Activated CD4-positive, alpha-beta T cell treated with anti-CD3 and anti-CD28 coated beads, Interleukin-2, amount 10 ng/mL, durations not matched to agents 7 days and 5 days (primary cell): ENCODE results near the gene CTNNBL1. TPM values are rescaled to one million over a fixed set of nuclear protein-coding genes. Genes with fewer than 3 reads are reported as not detected.
"Not testable (repeated sequence)": the region's sequence is repeated elsewhere in the genome, so short reads cannot be mapped to it uniquely, and the experiment has no call there.

Experiments
- CTCF ChIA-PET: fragments of 350-600 bp; sonication (Branson Sonifier 250); formaldehyde crosslinking; loops from one replicate; lab custom pipeline; 2021; ENCODE audit warnings: antibody characterized with exemption; lab: Charles Lee
- POLR2A ChIA-PET: fragments of 350-600 bp; sonication (Branson Sonifier 250); formaldehyde crosslinking; loops from one replicate; lab custom pipeline; 2021; ENCODE audit warnings: antibody characterized with exemption; lab: Charles Lee
- DNase-seq: peaks from one replicate; pipeline ENCODE4 v3.0.0-alpha.2; 2020
- H3K27ac Mint-ChIP-seq: one replicate; pipeline ENCODE4 v1.8.0; 2021; ENCODE audit warnings: mild to moderate bottlenecking, moderate library complexity, mixed read lengths
- H3K27me3 Mint-ChIP-seq: one replicate; pipeline ENCODE4 v1.8.0; 2021; ENCODE audit warnings: mixed read lengths
- H3K36me3 Mint-ChIP-seq: one replicate; pipeline ENCODE4 v1.8.0; 2021; ENCODE audit warnings: low read depth, mixed read lengths
- H3K4me1 Mint-ChIP-seq: one replicate; pipeline ENCODE4 v1.8.0; 2021; ENCODE audit warnings: mixed read lengths
- H3K4me3 Mint-ChIP-seq: one replicate; pipeline ENCODE4 v1.8.0; 2021; ENCODE audit warnings: mild to moderate bottlenecking, moderate library complexity, mixed read lengths
- H3K9me3 Mint-ChIP-seq: one replicate; pipeline ENCODE4 v1.8.0; 2021; ENCODE audit warnings: mixed read lengths
- total RNA-seq, 2 experiments: library from RNA; stranded (reverse); gene quantifications; one replicate each; pipeline ENCODE4 v1.2.3, GENCODE V29; 2021

CTNNBL1 gene
- total RNA-seq, 2 experiments from 2014 or later: 75.1 to 81.8 TPM

DNA sequence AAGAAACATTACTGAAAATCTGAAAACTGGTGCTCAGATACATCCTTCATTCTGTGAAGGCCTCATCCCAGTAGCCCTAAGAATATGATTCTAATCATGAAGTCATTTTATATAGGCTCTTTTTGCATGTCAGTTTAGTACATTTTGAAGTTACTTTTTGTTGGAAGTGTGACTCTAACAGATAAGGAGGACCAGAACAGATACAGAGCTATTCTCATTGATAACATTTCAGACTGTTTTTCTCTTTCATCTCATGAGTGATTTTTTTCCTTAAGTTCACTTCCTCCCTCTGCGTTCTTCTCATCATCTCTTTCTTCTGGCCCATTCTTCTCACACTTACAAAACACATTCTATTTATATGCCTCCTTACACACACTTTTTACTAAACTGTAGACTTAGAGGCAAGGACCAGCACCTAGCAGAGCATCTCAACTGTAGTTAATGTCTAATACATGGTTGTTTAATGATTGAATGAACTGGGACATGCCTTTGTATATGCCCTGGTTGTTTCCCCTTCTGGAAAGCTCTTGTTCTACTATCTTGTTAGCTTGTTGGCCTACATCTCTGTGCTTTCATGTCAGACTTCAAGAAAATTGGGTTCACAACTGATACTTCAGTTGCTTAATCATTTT is 8.7 kb downstream of the CTNNBL1 start:
- Mint-ChIP-seq H3K36me3 (no peaks in the 10 kb centered on the region), H3K27ac (no peak overlapping the region), H3K27me3 (no peaks in the 10 kb centered on the region), H3K4me1 (peaks cover 2% of the 10 kb centered on the region), H3K9me3 (no peaks in the 10 kb centered on the region), H3K4me3 (no peak overlapping the region)
- ChIA-PET CTCF (no interaction called here), POLR2A (no interaction called here)
- DNase-seq: no peak

DNA sequence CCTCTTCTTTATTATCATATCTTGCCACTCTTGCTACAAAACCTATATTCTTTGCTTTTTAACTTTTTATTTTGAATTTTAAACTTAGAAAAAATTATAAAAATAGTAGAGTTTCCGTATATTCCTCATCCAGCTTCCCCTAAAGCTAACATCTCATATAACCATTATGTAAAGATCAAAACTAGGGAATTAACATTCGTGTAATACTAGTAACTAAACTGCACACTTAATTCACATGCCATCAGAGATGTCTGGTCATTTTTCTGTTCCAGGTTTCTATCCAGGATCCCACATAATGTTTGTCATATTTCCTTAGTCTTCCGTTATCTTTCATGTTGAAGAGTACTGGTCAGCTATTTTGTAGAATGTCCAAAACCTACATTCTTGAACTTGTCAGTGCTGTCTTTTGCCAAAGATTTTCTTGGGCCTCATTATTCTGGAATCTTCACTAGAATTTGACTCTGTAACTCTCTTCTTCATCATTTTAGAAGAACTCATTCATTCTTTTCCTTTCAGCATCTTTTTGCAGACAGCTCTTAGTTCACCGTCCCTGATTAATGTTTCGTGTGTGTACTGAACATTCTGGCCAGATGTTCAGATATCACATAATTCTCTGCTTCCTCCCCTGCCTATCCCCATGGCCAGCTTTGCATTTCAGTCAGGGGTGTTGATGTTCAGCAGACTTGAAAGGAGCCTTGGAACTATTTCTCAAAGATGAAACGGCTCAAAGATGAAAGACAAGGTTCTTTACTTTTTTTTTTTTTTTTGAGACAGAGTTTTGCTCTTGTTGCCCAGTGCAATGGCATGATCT is 9.4 kb downstream of the CTNNBL1 start:
- peaks cover 2% of the 10 kb centered on the region for H3K4me1 Mint-ChIP-seq
- ChIA-PET CTCF (interaction anchor here (0.6 kb wide), 2 partner anchors 13 to 319 kb away, joined by 3 to 5 read pairs; no protein-coding TSS in a partner anchor), POLR2A (no interaction called here)

DNA sequence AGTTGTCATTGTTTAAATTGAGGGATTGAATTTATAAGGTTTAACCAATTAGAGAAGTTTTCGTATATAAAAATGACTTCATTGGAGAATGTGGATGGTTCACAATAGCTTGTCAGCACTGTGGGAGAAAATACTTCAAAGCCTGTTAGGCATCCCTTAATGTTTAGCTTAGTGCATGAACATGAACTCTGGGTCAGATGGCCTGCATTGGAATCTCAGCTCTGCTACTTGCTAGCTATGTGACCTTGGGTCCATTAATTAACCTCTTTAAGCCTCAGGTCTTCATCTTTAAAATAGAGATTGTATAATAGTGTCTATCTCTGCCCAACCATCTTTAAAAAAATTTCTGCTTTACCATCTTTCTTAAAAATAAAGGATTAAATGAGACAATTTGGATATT is 11.1 kb downstream of the CTNNBL1 start:
- DNase-seq: no peak
- H3K27ac Mint-ChIP-seq: no peak overlapping the region
- CTCF ChIA-PET: interaction anchor here (0.6 kb wide), 1 partner anchor 256 kb away, joined by 3 read pairs; no protein-coding TSS in a partner anchor
- H3K4me3 Mint-ChIP-seq: no peak overlapping the region
- H3K36me3 Mint-ChIP-seq: peaks cover 2% of the 10 kb centered on the region
- H3K27me3 Mint-ChIP-seq: no peaks in the 10 kb centered on the region
- POLR2A ChIA-PET: no interaction called here
- H3K9me3 Mint-ChIP-seq: no peaks in the 10 kb centered on the region
- H3K4me1 Mint-ChIP-seq: no peaks in the 10 kb centered on the region

More for the DNA sequence above, 9.4 kb downstream of the CTNNBL1 start:
- H3K36me3 Mint-ChIP-seq: no peaks in the 10 kb centered on the region
- H3K27ac Mint-ChIP-seq: no peak overlapping the region
- no peaks in the 10 kb centered on the region for H3K9me3 Mint-ChIP-seq
- H3K4me3 Mint-ChIP-seq: no peak overlapping the region
- H3K27me3 Mint-ChIP-seq: no peaks in the 10 kb centered on the region
- DNase-seq: no peak

DNA sequence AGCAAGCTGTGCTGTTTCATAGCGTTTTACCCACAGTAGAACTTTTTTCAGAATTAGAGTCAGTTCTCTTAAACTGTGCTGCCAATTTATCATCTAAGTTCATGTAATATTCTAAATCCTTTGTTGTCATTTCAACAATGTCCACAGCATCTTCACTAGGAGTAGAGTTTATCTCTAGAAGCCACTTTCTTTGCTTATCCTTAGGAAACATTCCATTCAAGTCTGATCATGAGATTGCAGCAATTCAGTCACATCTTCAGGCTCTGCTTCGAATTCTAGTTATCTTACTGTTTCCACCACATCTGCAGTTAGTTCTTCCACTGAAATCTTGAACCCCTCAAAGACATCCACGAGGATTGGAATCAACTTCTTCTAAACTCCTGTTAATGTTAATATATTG is 12.5 kb downstream of the CTNNBL1 start:
- no peaks in the 10 kb centered on the region for H3K4me1 Mint-ChIP-seq
- H3K36me3 Mint-ChIP-seq: peaks cover 5% of the 10 kb centered on the region
- POLR2A ChIA-PET: no interaction called here
- H3K27ac Mint-ChIP-seq: no peak overlapping the region
- H3K27me3 Mint-ChIP-seq: no peaks in the 10 kb centered on the region
- H3K4me3 Mint-ChIP-seq: no peak overlapping the region
- no peak for DNase-seq
- no peaks in the 10 kb centered on the region for H3K9me3 Mint-ChIP-seq
- CTCF ChIA-PET: no interaction called here

DNA sequence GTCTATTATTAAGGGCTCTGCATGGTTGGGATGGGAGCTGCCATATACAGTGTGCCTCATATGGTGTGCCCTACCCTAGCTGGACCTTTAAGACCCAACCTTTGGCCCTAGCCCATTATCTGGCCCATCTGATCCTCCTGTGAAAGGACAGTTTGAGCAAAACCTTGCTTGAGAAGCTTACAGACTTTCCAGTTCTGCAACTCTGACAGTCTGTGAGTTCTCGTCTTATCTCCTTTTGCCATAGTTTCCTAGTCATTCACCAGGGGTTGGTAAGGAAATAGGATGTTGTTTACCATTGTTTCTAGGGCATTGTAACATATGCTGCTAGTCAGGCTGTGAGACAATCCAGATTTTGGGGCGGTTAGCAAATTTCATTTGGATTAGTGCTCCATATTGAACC is 17.2 kb downstream of the CTNNBL1 start:
- peaks cover 4% of the 10 kb centered on the region for H3K4me1 Mint-ChIP-seq
- no peaks in the 10 kb centered on the region for H3K9me3 Mint-ChIP-seq
- ChIA-PET POLR2A (no interaction called here), CTCF (interaction anchor here (0.8 kb wide), 1 partner anchor 117 kb away, joined by 4 read pairs; no protein-coding TSS in a partner anchor)
- DNase-seq: no peak
- H3K27ac Mint-ChIP-seq: no peak overlapping the region
- H3K27me3 Mint-ChIP-seq: no peaks in the 10 kb centered on the region
- peaks cover 10% of the 10 kb centered on the region for H3K36me3 Mint-ChIP-seq
- H3K4me3 Mint-ChIP-seq: no peak overlapping the region

DNA sequence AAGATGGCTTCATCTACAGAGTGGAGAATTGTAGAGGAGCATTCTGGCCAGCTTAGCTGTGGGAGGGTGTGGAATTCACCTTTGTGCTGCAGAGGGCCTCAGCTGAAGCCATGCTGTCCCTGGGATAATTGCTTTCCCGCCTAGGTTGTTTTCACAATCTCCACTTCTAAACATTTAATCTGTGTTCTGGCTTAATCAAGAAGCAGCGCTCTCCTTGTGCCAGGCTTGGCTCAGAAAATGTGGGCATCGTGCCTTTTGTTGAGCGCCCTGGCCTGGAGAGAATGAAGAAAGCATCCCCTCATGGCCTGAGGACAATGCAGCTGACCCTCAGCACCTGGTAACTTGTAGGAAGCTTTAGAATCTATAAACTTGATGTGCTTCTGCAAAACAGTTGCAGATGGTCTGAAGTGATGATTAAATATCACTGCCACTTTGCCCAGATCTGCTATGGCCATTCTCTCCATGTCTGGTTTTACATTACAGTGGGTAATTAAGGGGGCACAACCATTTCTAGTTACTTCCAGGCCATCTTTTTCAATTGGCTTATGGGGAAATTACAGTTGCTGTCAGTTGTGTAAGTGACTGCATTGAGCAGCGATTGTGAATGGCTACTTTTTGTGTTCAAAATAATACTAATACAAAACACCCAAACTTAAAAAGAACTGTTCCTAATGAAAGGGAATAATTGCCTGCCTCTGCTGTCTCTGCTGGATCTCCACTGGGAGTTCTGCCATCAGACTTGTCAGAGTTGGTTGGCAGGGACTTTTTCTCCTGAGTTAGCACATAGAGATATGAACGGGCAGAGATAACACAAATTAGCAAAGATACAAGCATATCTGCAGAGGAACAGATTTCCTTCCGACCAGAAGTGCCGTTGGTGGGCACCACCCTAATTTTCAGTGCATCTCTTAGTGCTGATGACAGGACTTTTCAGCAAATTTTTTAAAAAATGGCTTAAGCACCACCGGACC is 18.4 kb downstream of the CTNNBL1 start:
- no peaks in the 10 kb centered on the region for H3K9me3 Mint-ChIP-seq
- H3K27me3 Mint-ChIP-seq: no peaks in the 10 kb centered on the region
- CTCF ChIA-PET: interaction anchor here (0.7 to 1.0 kb wide), 3 partner anchors 31 to 917 kb away, joined by 3 to 4 read pairs (median 3); no protein-coding TSS in a partner anchor
- POLR2A ChIA-PET: no interaction called here
- H3K4me1 Mint-ChIP-seq: peaks cover 4% of the 10 kb centered on the region
- DNase-seq: no peak
- no peak overlapping the region for H3K27ac Mint-ChIP-seq
- H3K4me3 Mint-ChIP-seq: no peak overlapping the region
- peaks cover 12% of the 10 kb centered on the region for H3K36me3 Mint-ChIP-seq

DNA sequence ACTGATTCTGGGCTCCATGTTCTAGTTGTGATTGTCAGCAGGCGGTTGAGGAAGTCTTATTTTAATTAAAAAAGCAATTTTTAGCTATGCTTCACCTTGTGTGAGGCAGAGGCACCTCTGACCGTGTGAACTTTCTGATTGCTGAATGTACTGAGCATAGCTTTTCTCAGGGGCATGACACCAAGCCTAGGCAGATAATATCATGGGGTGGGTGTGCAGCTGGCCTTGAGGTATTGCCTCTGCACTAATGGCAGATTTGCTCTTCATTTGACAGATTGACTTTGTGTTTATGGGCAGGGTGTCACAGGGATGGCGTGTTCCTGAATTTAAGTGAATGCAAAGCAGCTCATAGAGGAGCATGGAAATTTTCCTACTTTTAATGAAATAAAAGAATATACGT is 19.6 kb downstream of the CTNNBL1 start:
- no peaks in the 10 kb centered on the region for H3K9me3 Mint-ChIP-seq
- peaks cover 12% of the 10 kb centered on the region for H3K36me3 Mint-ChIP-seq
- H3K27me3 Mint-ChIP-seq: no peaks in the 10 kb centered on the region
- peaks cover 4% of the 10 kb centered on the region for H3K4me1 Mint-ChIP-seq
- H3K27ac Mint-ChIP-seq: no peak overlapping the region
- POLR2A ChIA-PET: no interaction called here
- H3K4me3 Mint-ChIP-seq: no peak overlapping the region
- CTCF ChIA-PET: interaction anchor here (0.7 kb wide), 1 partner anchor 918 kb away, joined by 3 read pairs; no protein-coding TSS in a partner anchor
- DNase-seq: no peak

DNA sequence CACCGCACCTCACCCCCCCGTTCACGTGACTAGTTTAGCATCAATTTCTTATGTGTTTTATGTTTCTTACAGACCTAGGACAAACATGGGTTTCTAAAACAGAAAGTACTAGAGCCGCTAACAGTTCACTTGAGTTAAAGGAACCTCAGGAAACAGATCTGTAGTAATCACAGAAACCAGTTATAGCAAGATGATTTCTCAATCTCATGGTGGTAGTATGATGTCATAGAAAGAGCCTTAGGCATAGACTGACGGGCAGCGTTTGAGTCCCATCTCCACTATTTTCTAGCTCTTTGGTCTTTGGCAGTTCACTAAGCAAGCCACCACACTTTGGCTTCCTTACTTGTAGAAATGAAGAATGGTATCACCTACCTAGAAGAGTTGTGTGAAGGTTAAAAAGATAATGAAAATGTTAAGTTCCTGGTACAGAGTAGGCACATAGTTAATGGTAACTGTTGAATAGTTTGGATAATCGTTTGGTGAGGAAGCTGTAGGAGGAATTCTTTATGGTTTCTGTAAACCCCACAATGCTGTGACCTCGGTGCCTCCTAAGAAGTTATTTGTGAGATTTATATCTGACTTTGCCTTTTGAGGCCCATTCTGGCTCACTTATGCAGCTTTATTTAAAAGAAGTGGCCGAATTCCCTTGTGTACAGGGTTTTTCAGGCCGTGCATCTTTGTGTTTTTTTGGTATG is 21.3 kb downstream of the CTNNBL1 start:
- CTCF ChIA-PET: no interaction called here
- Mint-ChIP-seq H3K4me1 (peaks cover 4% of the 10 kb centered on the region), H3K27ac (no peak overlapping the region), H3K4me3 (no peak overlapping the region), H3K36me3 (peaks cover 12% of the 10 kb centered on the region), H3K9me3 (no peaks in the 10 kb centered on the region), H3K27me3 (no peaks in the 10 kb centered on the region)
- POLR2A ChIA-PET: no interaction called here
- no peak for DNase-seq

DNA sequence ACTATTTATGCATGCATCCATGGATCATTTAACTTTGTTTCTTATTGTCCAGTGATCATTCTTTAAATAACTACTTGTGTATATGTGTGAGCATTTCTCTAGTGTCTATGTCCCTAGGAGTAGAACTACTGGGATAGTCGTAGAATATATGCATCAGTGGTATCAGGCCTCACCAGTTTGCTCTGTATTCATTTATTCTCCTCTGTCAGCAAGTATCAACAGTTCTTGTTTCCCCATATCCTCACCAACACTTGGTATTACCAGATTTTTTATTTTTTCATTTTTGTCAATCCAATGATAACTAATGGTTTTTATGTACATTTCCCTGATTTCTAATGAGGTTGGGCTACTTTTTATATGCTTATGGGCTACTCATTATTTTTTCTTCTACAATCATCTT is 27.9 kb downstream of the CTNNBL1 start:
- H3K27me3 Mint-ChIP-seq: no peaks in the 10 kb centered on the region
- H3K36me3 Mint-ChIP-seq: peaks cover 11% of the 10 kb centered on the region
- H3K4me1 Mint-ChIP-seq: no peaks in the 10 kb centered on the region
- ChIA-PET POLR2A (no interaction called here), CTCF (interaction anchor here (1.5 kb wide), 1 partner anchor 14 kb away, joined by 3 read pairs; no protein-coding TSS in a partner anchor)
- H3K4me3 Mint-ChIP-seq: no peak overlapping the region
- peaks cover 7% of the 10 kb centered on the region for H3K9me3 Mint-ChIP-seq
- H3K27ac Mint-ChIP-seq: no peak overlapping the region
- DNase-seq: no peak

DNA sequence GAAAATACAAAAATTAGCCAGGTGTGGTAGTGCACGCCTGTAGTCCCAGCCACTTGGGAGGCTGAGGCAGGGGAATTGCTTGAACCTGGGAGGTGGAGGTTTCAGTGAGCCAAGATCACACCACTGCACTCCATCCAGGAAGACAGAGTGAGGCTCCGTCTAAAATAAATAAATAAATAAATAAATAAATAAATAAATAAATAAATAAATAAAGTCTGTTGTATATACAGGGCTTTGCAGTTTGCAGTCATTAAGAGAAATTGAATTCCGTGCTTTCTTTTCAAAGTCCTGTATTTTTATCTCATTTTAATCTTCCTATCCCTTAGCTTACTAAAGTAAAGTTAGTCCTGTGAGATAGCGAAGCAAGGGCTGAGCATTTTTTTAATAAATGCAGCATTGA is 28.5 kb downstream of the CTNNBL1 start:
- CTCF ChIA-PET: interaction anchor here (1.5 kb wide), 1 partner anchor 13 kb away, joined by 3 read pairs; no protein-coding TSS in a partner anchor
- H3K27me3 Mint-ChIP-seq, DNase-seq, H3K4me3 Mint-ChIP-seq, H3K9me3 Mint-ChIP-seq, POLR2A ChIA-PET, H3K4me1 Mint-ChIP-seq, H3K27ac Mint-ChIP-seq: not testable (repeated sequence)
- H3K36me3 Mint-ChIP-seq: peaks cover 11% of the 10 kb centered on the region

DNA sequence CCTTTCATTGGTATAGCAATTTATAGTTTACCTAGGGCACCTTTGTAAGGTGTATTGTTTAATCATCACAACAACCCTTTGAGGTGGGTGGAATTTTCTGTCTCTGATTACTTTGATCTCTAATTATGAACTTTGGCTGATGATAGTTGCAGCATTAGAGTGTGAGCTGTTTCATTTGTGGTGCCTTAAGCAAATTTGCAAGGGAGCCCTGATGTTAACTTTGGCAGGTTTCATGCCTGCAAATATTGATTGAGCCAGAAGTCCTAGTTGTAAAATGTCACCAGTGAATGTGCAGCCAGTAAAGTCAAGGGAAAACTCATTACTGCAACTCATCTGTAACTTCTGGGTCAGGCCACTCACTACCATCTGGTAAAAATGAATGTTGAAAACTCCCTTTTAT is 29.8 kb downstream of the CTNNBL1 start:
- POLR2A ChIA-PET: no interaction called here
- Mint-ChIP-seq H3K9me3 (peaks cover 7% of the 10 kb centered on the region), H3K27me3 (no peaks in the 10 kb centered on the region), H3K4me1 (peaks cover 2% of the 10 kb centered on the region), H3K4me3 (no peak overlapping the region), H3K36me3 (peaks cover 10% of the 10 kb centered on the region), H3K27ac (no peak overlapping the region)
- CTCF ChIA-PET: no interaction called here
- no peak for DNase-seq

DNA sequence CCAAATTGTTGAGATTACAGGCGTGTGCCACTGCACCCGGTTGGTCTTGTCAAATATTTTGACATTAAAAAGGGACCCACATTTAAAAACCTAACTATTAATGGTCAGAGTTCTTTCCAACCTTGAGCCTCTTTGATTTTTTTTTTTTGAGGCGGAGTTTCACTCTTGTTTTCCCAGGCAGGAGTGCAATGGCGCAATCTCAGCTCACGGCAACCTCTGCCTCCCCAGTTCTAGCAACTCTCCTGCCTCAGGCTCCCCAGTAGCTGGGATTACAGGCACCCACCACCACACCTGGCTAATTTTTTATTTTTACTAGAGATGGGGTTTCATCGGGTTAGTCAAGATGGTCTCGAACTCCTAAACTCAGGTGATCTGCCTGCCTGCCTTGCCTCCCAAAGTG is 31.3 kb downstream of the CTNNBL1 start:
- POLR2A ChIA-PET: interaction anchor here (0.7 kb wide), 1 partner anchor 9 kb away, joined by 3 read pairs; no protein-coding TSS in a partner anchor

More for the DNA sequence above, 31.3 kb downstream of the CTNNBL1 start:
- no peak overlapping the region for H3K27ac Mint-ChIP-seq
- CTCF ChIA-PET: interaction anchor here (1.7 kb wide), 1 partner anchor 36 kb away, joined by 3 read pairs; no protein-coding TSS in a partner anchor
- no peak overlapping the region for H3K4me3 Mint-ChIP-seq
- DNase-seq: no peak
- peaks cover 7% of the 10 kb centered on the region for H3K9me3 Mint-ChIP-seq
- peaks cover 5% of the 10 kb centered on the region for H3K4me1 Mint-ChIP-seq
- H3K27me3 Mint-ChIP-seq: no peaks in the 10 kb centered on the region
- H3K36me3 Mint-ChIP-seq: peaks cover 9% of the 10 kb centered on the region
